ENCODE results near the gene LRRC25. TPM values are rescaled to one million over a fixed set of nuclear protein-coding genes. Genes with fewer than 3 reads are reported as not detected.

LRRC25 gene
- total and polyA plus RNA-seq, 3 experiments from 2014 or later, result 0.26 to 0.31 TPM; not detected in 1

DNA sequence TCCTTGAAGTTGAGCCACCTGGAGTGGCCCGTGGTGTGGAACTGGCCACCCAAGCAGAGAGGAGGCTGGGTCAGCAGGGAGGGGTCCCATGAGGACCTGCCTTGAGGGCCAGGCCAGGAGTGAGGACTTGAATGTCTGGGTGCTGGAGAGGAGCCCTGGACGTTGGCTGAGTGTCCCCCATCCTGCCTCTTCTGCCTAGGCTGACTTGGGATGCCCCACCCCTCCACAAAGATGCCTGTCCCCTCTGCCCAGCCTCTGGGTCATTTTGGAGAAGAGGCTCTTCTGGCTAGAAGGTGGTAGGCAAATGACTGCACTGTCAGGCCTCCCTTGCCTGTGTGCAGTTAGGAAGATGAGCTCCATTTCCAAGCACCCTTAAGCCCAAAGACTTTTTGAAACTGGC lies 23.5 kb upstream of the LRRC25 start:
- ChIA-PET CTCF (interaction anchor here (0.8 to 3.9 kb wide), 5 partner anchors 8 to 142 kb away, joined by 3 to 20 read pairs (median 4); no protein-coding TSS in a partner anchor), POLR2A (interaction anchor here (0.6 to 8.3 kb wide), 3 partner anchors 14 to 149 kb away, joined by 4 to 97 read pairs (median 42); partner anchors contain the start of gene JUND)
- peaks cover 0 to 5% (median 0%) of the 10 kb centered on the region in 3 donors for H3K36me3 Mint-ChIP-seq
- no peaks in the 10 kb centered on the region for H3K9me3 Mint-ChIP-seq
- Histone ChIP-seq H3K9me3 (ENCODE audit: low read length) (no peaks in the 10 kb centered on the region), H3K4me3 (ENCODE audit: low read length) (peak overlapping the region; percentile 47), H3K36me3 (ENCODE audit: insufficient read depth, low read length) (no peaks in the 10 kb centered on the region), H3K27ac (ENCODE audit: low read depth, low read length) (peak overlapping the region; percentile 83), H3K4me1 (ENCODE audit: insufficient read depth, low read length) (peaks cover 74% of the 10 kb centered on the region), H3K27me3 (ENCODE audit: insufficient read depth, low read length, poor library complexity, severe bottlenecking) (peaks cover 4% of the 10 kb centered on the region)
- peak overlapping the region; percentile 90 to 98 (median 94) for H3K4me3 Mint-ChIP-seq
- peaks cover 0 to 6% of the 10 kb centered on the region in 2 donors for H3K27me3 Mint-ChIP-seq
- H3K27ac Mint-ChIP-seq, result peak overlapping the region; percentile 92 to 99 (median 95)
- DNase-seq, result peak in 1 of 5 donors; percentile 41
- peaks cover 67 to 87% (median 75%) of the 10 kb centered on the region in 3 donors for H3K4me1 Mint-ChIP-seq

GRCh38 chr19:18419699-18420460 lies 22.5 kb upstream of the LRRC25 start:
- DNase-seq, result peak; percentile 30 to 77 (median 45)
- H3K4me3 Mint-ChIP-seq, result peak overlapping the region; percentile 90 to 98 (median 94)
- H3K27ac Mint-ChIP-seq, result peak overlapping the region; percentile 92 to 99 (median 96)
- no peaks in the 10 kb centered on the region for H3K9me3 Mint-ChIP-seq
- H3K27me3 Mint-ChIP-seq, result peaks cover 0 to 6% of the 10 kb centered on the region in 2 donors
- H3K36me3 ChIP-seq (ENCODE audit: insufficient read depth, low read length), result no peaks in the 10 kb centered on the region
- H3K4me1 ChIP-seq (ENCODE audit: insufficient read depth, low read length), result peaks cover 80% of the 10 kb centered on the region
- peak overlapping the region; percentile 47 for H3K4me3 ChIP-seq (ENCODE audit: low read length)
- no peaks in the 10 kb centered on the region for H3K9me3 ChIP-seq (ENCODE audit: low read length)
- CTCF ChIA-PET, result interaction anchor here (0.8 to 10.5 kb wide), 10 partner anchors 9 to 141 kb away, joined by 3 to 100 read pairs (median 8); no protein-coding TSS in a partner anchor
- POLR2A ChIA-PET, result interaction anchor here (0.6 to 8.3 kb wide), 9 partner anchors 8 to 783 kb away, joined by 3 to 97 read pairs (median 6); partner anchors contain the start of genes ISYNA1, JUND and NR2C2AP
- peaks cover 63 to 88% (median 81%) of the 10 kb centered on the region in 3 donors for H3K4me1 Mint-ChIP-seq
- peak overlapping the region; percentile 83 for H3K27ac ChIP-seq (ENCODE audit: low read depth, low read length)
- H3K36me3 Mint-ChIP-seq, result peaks cover 0 to 5% (median 0%) of the 10 kb centered on the region in 3 donors
- H3K27me3 ChIP-seq (ENCODE audit: insufficient read depth, low read length, poor library complexity, severe bottlenecking), result peaks cover 4% of the 10 kb centered on the region

DNA sequence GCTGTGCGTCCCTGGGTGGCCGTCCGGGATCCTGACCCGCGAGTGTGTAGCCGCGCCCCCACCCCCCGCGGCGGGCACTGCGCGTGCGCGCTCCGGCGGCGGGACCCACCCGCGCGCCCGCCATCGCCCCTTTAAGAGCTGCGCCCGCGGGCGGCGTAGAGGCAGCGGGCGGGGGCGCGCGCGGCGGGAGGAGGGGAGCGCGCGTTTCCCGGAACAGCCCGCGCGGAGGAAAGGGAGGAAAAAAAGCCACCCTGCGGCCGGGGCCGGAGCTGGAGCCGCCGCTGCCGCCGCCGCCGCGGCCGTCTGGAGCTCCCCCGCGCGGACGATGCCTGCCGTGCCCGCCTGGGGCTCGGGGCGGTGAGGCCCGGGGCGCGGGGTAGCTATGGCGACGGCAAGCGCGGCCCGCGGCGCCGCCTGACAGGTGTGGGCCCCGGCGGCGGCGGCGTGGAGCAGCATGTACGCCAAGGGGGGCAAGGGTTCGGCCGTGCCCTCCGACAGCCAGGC lies 21.8 kb upstream of the LRRC25 start, which contains the start of gene SSBP4:
Gene SSBP4 (plus strand): TSS at position 204 of the 504 bp plus-strand sequence. CDS start 251 bp downstream, at position 455.
- H3K4me3 Mint-ChIP-seq, result peak within 1 kb of the TSS; percentile 90 to 98 (median 94)

GRCh38 chr19:18418483-18419194 lies 21.2 kb upstream of the LRRC25 start:
- H3K27me3 Mint-ChIP-seq, result peaks cover 0 to 6% of the 10 kb centered on the region in 2 donors
- Histone ChIP-seq H3K27me3 (ENCODE audit: insufficient read depth, low read length, poor library complexity, severe bottlenecking) (peaks cover 4% of the 10 kb centered on the region), H3K4me3 (ENCODE audit: low read length) (peak overlapping the region; percentile 81), H3K27ac (ENCODE audit: low read depth, low read length) (peak overlapping the region; percentile 83), H3K36me3 (ENCODE audit: insufficient read depth, low read length) (no peaks in the 10 kb centered on the region), H3K9me3 (ENCODE audit: low read length) (no peaks in the 10 kb centered on the region), H3K4me1 (ENCODE audit: insufficient read depth, low read length) (peaks cover 83% of the 10 kb centered on the region)
- peaks cover 0 to 5% (median 0%) of the 10 kb centered on the region in 3 donors for H3K36me3 Mint-ChIP-seq
- DNase-seq, result peak in 4 of 5 donors; percentile 40 to 77 (median 62)
- POLR2A ChIA-PET, result interaction anchor here (1.0 to 8.3 kb wide), 7 partner anchors 9 to 213 kb away, joined by 3 to 97 read pairs (median 7); partner anchors contain the start of genes ISYNA1 and JUND
- H3K27ac Mint-ChIP-seq, result peak overlapping the region; percentile 92 to 100 (median 96)
- CTCF ChIA-PET, result interaction anchor here (1.0 to 10.5 kb wide), 12 partner anchors 8 to 413 kb away, joined by 3 to 100 read pairs (median 6); partner anchors contain the start of gene UPF1
- H3K4me1 Mint-ChIP-seq, result peaks cover 67 to 85% (median 85%) of the 10 kb centered on the region in 3 donors
- no peaks in the 10 kb centered on the region for H3K9me3 Mint-ChIP-seq
- H3K4me3 Mint-ChIP-seq, result peak overlapping the region; percentile 84 to 91 (median 88)

More for the DNA sequence above, 21.8 kb upstream of the LRRC25 start, which contains the start of gene SSBP4:
- ChIA-PET POLR2A (interaction anchor here (0.6 to 8.3 kb wide), 9 partner anchors 9 to 784 kb away, joined by 3 to 97 read pairs (median 6); partner anchors contain the start of genes ISYNA1, JUND and NR2C2AP), CTCF (interaction anchor here (1.0 to 10.5 kb wide), 12 partner anchors 8 to 413 kb away, joined by 3 to 100 read pairs (median 6); partner anchors contain the start of gene UPF1)
- peak within 1 kb of the TSS; percentile 81 for H3K4me3 ChIP-seq (ENCODE audit: low read length)
- H3K4me1 Mint-ChIP-seq, result peaks cover 70 to 88% (median 87%) of the 10 kb centered on the region in 3 donors
- no peaks in the 10 kb centered on the region for H3K9me3 Mint-ChIP-seq
- DNase-seq, result peak; percentile 59 to 83 (median 75)
- no peaks in the 10 kb centered on the region for H3K9me3 ChIP-seq (ENCODE audit: low read length)
- H3K27ac ChIP-seq (ENCODE audit: low read depth, low read length), result peak within 1 kb of the TSS; percentile 83
- H3K36me3 ChIP-seq (ENCODE audit: insufficient read depth, low read length), result no peaks in the 10 kb centered on the region
- peaks cover 4% of the 10 kb centered on the region for H3K27me3 ChIP-seq (ENCODE audit: insufficient read depth, low read length, poor library complexity, severe bottlenecking)
- H3K4me1 ChIP-seq (ENCODE audit: insufficient read depth, low read length), result peaks cover 86% of the 10 kb centered on the region
- H3K27ac Mint-ChIP-seq, result peak within 1 kb of the TSS; percentile 94 to 100 (median 98)
- H3K36me3 Mint-ChIP-seq, result peaks cover 0 to 5% (median 0%) of the 10 kb centered on the region in 3 donors
- H3K27me3 Mint-ChIP-seq, result peaks cover 0 to 6% of the 10 kb centered on the region in 2 donors

GRCh38 chr19:18418029-18418482 lies 20.6 kb upstream of the LRRC25 start:
- ChIA-PET CTCF (interaction anchor here (1.0 to 10.5 kb wide), 7 partner anchors 11 to 414 kb away, joined by 3 to 100 read pairs (median 11); partner anchors contain the start of gene UPF1), POLR2A (interaction anchor here (1.2 to 8.3 kb wide), 5 partner anchors 9 to 138 kb away, joined by 3 to 97 read pairs (median 7); partner anchors contain the start of genes ISYNA1 and JUND)
- Mint-ChIP-seq H3K27me3 (peaks cover 0 to 6% of the 10 kb centered on the region in 2 donors), H3K4me3 (peak overlapping the region; percentile 84 to 91 (median 88)), H3K27ac (peak overlapping the region in 7 of 8 donors; percentile 85 to 100 (median 96)), H3K9me3 (no peaks in the 10 kb centered on the region), H3K36me3 (peaks cover 0 to 5% (median 0%) of the 10 kb centered on the region in 3 donors), H3K4me1 (peaks cover 64 to 80% (median 79%) of the 10 kb centered on the region in 3 donors)
- Histone ChIP-seq H3K27me3 (ENCODE audit: insufficient read depth, low read length, poor library complexity, severe bottlenecking) (peaks cover 4% of the 10 kb centered on the region), H3K9me3 (ENCODE audit: low read length) (no peaks in the 10 kb centered on the region), H3K36me3 (ENCODE audit: insufficient read depth, low read length) (no peaks in the 10 kb centered on the region), H3K27ac (ENCODE audit: low read depth, low read length) (peak overlapping the region; percentile 83), H3K4me1 (ENCODE audit: insufficient read depth, low read length) (peaks cover 77% of the 10 kb centered on the region), H3K4me3 (ENCODE audit: low read length) (peak overlapping the region; percentile 81)
- DNase-seq, result peak in 1 of 5 donors; percentile 57

DNA sequence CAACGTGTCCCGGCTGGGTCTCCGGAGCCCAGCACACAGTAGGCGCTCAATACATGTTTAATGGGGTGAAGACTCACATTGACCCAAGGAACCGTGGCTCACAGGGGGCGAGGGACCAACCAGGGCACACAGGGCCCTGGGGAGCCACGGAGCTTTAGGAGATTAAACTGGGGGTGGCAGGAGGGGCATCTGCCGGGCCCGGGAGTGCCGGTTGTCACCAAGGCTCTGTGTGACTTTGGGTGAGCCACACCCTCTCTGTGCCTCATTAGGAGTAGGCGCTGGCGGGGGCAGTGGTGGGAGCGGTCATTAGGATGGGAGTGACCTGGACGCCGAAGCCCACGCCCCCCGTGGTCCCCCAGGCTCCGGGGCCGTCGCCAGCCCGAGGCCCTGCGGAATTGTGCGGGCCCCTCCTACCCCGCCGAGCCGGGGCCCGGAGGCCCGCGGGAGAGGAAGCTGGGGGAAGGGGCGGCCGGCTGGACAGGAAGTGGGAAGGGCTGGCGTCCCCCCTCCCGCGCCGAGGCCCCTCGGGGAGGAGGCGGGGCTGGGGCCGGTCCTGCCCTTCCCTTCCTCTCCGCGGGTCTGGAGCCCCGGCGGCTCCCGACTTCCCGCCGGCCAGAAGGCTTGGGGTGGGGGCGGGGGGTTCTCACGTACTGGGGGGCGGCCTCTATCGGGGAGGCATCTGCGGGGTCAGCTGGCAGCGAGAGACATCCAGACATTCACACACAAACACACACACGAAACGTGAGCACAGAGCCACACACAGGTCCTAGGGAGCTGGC lies 20.0 kb upstream of the LRRC25 start:
- Histone ChIP-seq H3K36me3 (ENCODE audit: insufficient read depth, low read length) (no peaks in the 10 kb centered on the region), H3K9me3 (ENCODE audit: low read length) (no peaks in the 10 kb centered on the region), H3K4me3 (ENCODE audit: low read length) (peak overlapping the region; percentile 81), H3K4me1 (ENCODE audit: insufficient read depth, low read length) (peaks cover 71% of the 10 kb centered on the region), H3K27me3 (ENCODE audit: insufficient read depth, low read length, poor library complexity, severe bottlenecking) (peaks cover 4% of the 10 kb centered on the region), H3K27ac (ENCODE audit: low read depth, low read length) (peak overlapping the region; percentile 83)
- peak overlapping the region; percentile 69 to 100 (median 96) for H3K27ac Mint-ChIP-seq
- H3K4me1 Mint-ChIP-seq, result peaks cover 58 to 73% (median 73%) of the 10 kb centered on the region in 3 donors
- DNase-seq, result peak in 2 of 5 donors; percentile 34 to 64
- H3K27me3 Mint-ChIP-seq, result peaks cover 0 to 6% of the 10 kb centered on the region in 2 donors
- H3K9me3 Mint-ChIP-seq, result no peaks in the 10 kb centered on the region
- POLR2A ChIA-PET, result interaction anchor here (1.0 to 8.3 kb wide), 6 partner anchors 8 to 137 kb away, joined by 3 to 97 read pairs (median 4); partner anchors contain the start of gene JUND
- H3K36me3 Mint-ChIP-seq, result peaks cover 0 to 5% (median 0%) of the 10 kb centered on the region in 3 donors
- peak overlapping the region; percentile 84 to 92 (median 88) for H3K4me3 Mint-ChIP-seq
- CTCF ChIA-PET, result interaction anchor here (0.7 to 10.5 kb wide), 10 partner anchors 11 to 225 kb away, joined by 3 to 100 read pairs (median 8); partner anchors contain the start of gene JUND

Measured in CD8-positive, alpha-beta memory T cell (primary cell).